H1 (cell line): ENCODE data around the gene AGXT2. TPM values are rescaled to one million over a fixed set of nuclear protein-coding genes. Genes with fewer than 3 reads are reported as not detected.

ENCODE experiments used
- CTCF ChIA-PET: fragments of 300-600 bp; sonication (Branson Sonifier 250); formaldehyde crosslinking; loops from one replicate; lab custom pipeline; 2021; ENCODE audit not compliant: partially characterized antibody; lab: Charles Lee
- POLR2A ChIA-PET: fragments of 300-600 bp; sonication (Branson Sonifier 250); formaldehyde crosslinking; loops from one replicate; lab custom pipeline; 2021; ENCODE audit warnings: inconsistent platforms; ENCODE audit not compliant: partially characterized antibody; lab: Charles Lee
- DNase-seq, 2 experiments: peaks; one replicate each; pipeline versions ENCODE4 v3.0.0 to v3.0.0-alpha.2; 2010 to 2022; ENCODE audit warnings: low spot score in 2 of 2, low read depth in 1 of 2, mixed read lengths in 1 of 2
- FAIRE-seq: peaks from 2 replicates; lab custom pipeline; 2011; peaks lifted over from hg19 to GRCh38; lab: Jason Lieb, UNC
- H2AFZ ChIP-seq: 2 replicates; pipeline ENCODE4 v1.8.1; 2012; ENCODE audit warnings: low read length, inconsistent platforms
- H2AK5ac ChIP-seq: 2 replicates; pipeline ENCODE4 v1.6.1; 2013; ENCODE audit warnings: low read depth, low read length
- H2BK120ac ChIP-seq: replicated peaks from 2 replicates; pipeline ENCODE3; 2013; ENCODE audit warnings: low read depth, low read length, inconsistent platforms
- H2BK12ac ChIP-seq: 2 replicates; pipeline ENCODE4 v1.6.1; 2013; ENCODE audit warnings: low read depth, low read length
- H2BK15ac ChIP-seq: 2 replicates; pipeline ENCODE4 v1.6.1; 2013; ENCODE audit warnings: low read length
- H2BK20ac ChIP-seq: 2 replicates; pipeline ENCODE4 v1.6.1; 2013; ENCODE audit warnings: low read length
- H2BK5ac ChIP-seq: 2 replicates; pipeline ENCODE4 v1.6.1; 2013; ENCODE audit warnings: low read depth, low read length
- H3K14ac ChIP-seq: 2 replicates; pipeline ENCODE4 v1.6.1; 2013; ENCODE audit warnings: inconsistent platforms; ENCODE audit not compliant: insufficient read length
- H3K18ac ChIP-seq: 2 replicates; pipeline ENCODE4 v1.6.1; 2013; ENCODE audit warnings: low read length; ENCODE audit errors: extremely low read depth
- H3K23ac ChIP-seq: 2 replicates; pipeline ENCODE4 v1.6.1; 2013; ENCODE audit warnings: inconsistent platforms; ENCODE audit not compliant: insufficient read length
- H3K23me2 ChIP-seq: 2 replicates; pipeline ENCODE4 v1.6.1; 2013; ENCODE audit warnings: low read depth, low read length
- H3K27ac ChIP-seq: 2 replicates; pipeline ENCODE4 v1.6.1; 2011; ENCODE audit warnings: low read depth, low read length, inconsistent platforms
- H3K27me3 ChIP-seq, 4 experiments: replicated peaks in 1 of 4; 1 replicate in 1 of 4; 2 replicates in 3 of 4; pipeline versions ENCODE4 v1.6.1 to v1.8.1; 2011 to 2013; ENCODE audit warnings: low read length in 3 of 4, mild to moderate bottlenecking in 3 of 4, inconsistent platforms in 2 of 4, mixed read lengths in 2 of 4, moderate library complexity in 1 of 4; ENCODE audit not compliant: control insufficient read depth in 3 of 4, insufficient read depth in 3 of 4; ENCODE audit errors: extremely low read depth in 1 of 4
- H3K36me3 ChIP-seq, 4 experiments: 2 replicates each; pipeline versions ENCODE4 v1.6.1 to v1.8.1; 2011 to 2013; ENCODE audit warnings: mild to moderate bottlenecking in 4 of 4, low read length in 3 of 4, moderate library complexity in 2 of 4, control low read depth in 1 of 4, inconsistent platforms in 1 of 4; ENCODE audit not compliant: insufficient read depth in 4 of 4, control insufficient read depth in 2 of 4
- H3K4ac ChIP-seq: replicated peaks from 2 replicates; pipeline ENCODE3; 2013; ENCODE audit warnings: low read length, low read depth, mixed read lengths, inconsistent platforms; ENCODE audit not compliant: insufficient read length
- H3K4me1 ChIP-seq, 4 experiments: replicated peaks in 1 of 4; 1 replicate in 1 of 4; 2 replicates in 3 of 4; pipeline versions ENCODE4 v1.6.1 to v1.8.1; 2011 to 2013; ENCODE audit warnings: low read length in 3 of 4, inconsistent platforms in 2 of 4, mixed read lengths in 1 of 4; ENCODE audit not compliant: insufficient read depth in 4 of 4, control insufficient read depth in 3 of 4
- H3K4me2 ChIP-seq, 2 experiments: 2 replicates each; pipeline versions ENCODE4 v1.6.1 to v1.8.1; 2011 to 2013; ENCODE audit warnings: low read depth in 2 of 2, low read length in 2 of 2, control low read depth in 1 of 2, inconsistent platforms in 1 of 2, mild to moderate bottlenecking in 1 of 2; ENCODE audit not compliant: insufficient read depth in 1 of 2
- H3K4me3 ChIP-seq, 4 experiments: fragments of 200-600, 300-600 bp in 1 of 4; sonication (generic), shearing (Covaris generic), sonication (Bioruptor Twin) in 1 of 4; 2 replicates each; pipeline versions ENCODE4 v1.5.1 to v1.8.1; 2011 to 2016; ENCODE audit warnings: low read length in 4 of 4, low read depth in 3 of 4, control low read depth in 2 of 4, inconsistent platforms in 2 of 4, mild to moderate bottlenecking in 2 of 4, mixed read lengths in 1 of 4, moderate library complexity in 1 of 4; ENCODE audit not compliant: insufficient read depth in 2 of 4; ENCODE audit errors: extremely low read depth in 1 of 4
- H3K56ac ChIP-seq: replicated peaks from 2 replicates; pipeline ENCODE3; 2013; ENCODE audit warnings: low read depth, mild to moderate bottlenecking, mixed read lengths, low read length, inconsistent platforms; ENCODE audit not compliant: insufficient read length
- H3K79me1 ChIP-seq: 2 replicates; pipeline ENCODE4 v1.6.1; 2013; ENCODE audit warnings: low read depth, low read length, control low read depth
- H3K79me2 ChIP-seq, 2 experiments: 2 replicates each; pipeline versions ENCODE4 v1.6.1 to v1.8.1; 2012 to 2013; ENCODE audit warnings: low read length in 2 of 2, mild to moderate bottlenecking in 2 of 2, inconsistent platforms in 1 of 2; ENCODE audit not compliant: insufficient read depth in 2 of 2, control insufficient read depth in 1 of 2
- H3K9ac ChIP-seq, 4 experiments: replicated peaks in 1 of 4; 1 replicate in 1 of 4; 2 replicates in 3 of 4; pipeline versions ENCODE4 v1.6.1 to v1.8.1; 2011 to 2013; ENCODE audit warnings: low read depth in 3 of 4, low read length in 3 of 4, control low read depth in 2 of 4, mild to moderate bottlenecking in 2 of 4, moderate library complexity in 2 of 4, inconsistent platforms in 1 of 4; ENCODE audit errors: extremely low read depth in 1 of 4
- H3K9me3 ChIP-seq, 2 experiments: 2 replicates each; pipeline versions ENCODE4 v1.6.1 to v1.8.1; 2012 to 2013; ENCODE audit warnings: mild to moderate bottlenecking in 2 of 2, moderate library complexity in 2 of 2, control low read depth in 1 of 2, inconsistent platforms in 1 of 2, low read depth in 1 of 2, low read length in 1 of 2, mixed read lengths in 1 of 2; ENCODE audit not compliant: insufficient read depth in 2 of 2
- H4K20me1 ChIP-seq, 2 experiments: replicated peaks in 1 of 2; 2 replicates each; pipeline versions ENCODE3 to v1.8.1; 2011 to 2013; ENCODE audit warnings: inconsistent platforms in 2 of 2, low read length in 2 of 2, mild to moderate bottlenecking in 1 of 2; ENCODE audit not compliant: insufficient read depth in 2 of 2, control insufficient read depth in 1 of 2
- H4K5ac ChIP-seq: 2 replicates; pipeline ENCODE4 v1.6.1; 2013; ENCODE audit warnings: low read length, low read depth, mixed read lengths, inconsistent platforms; ENCODE audit not compliant: insufficient read length
- H4K8ac ChIP-seq: 2 replicates; pipeline ENCODE4 v1.8.0; 2013; ENCODE audit warnings: mild to moderate bottlenecking, moderate library complexity, low read length, inconsistent platforms; ENCODE audit not compliant: insufficient read depth; ENCODE audit errors: extremely low read depth
- H4K91ac ChIP-seq: replicated peaks from 2 replicates; pipeline ENCODE3; 2013; ENCODE audit warnings: low read length, mixed read lengths, inconsistent platforms; ENCODE audit not compliant: insufficient read length
- SRF ChIP-seq: IDR thresholded peaks from 2 replicates; pipeline ENCODE4 v1.6.1; 2011; ENCODE audit warnings: mild to moderate bottlenecking, low read depth, low read length, moderate library complexity
- WGBS, 2 experiments: shearing (Covaris generic) in 1 of 2; methylation state at CpG; one replicate each; pipeline versions ENCODE4 v1.1.6 to v1.1.7; 2013 to 2015; ENCODE audit warnings: low lambda C conversion rate in 2 of 2, mixed read lengths in 2 of 2, inconsistent platforms in 1 of 2, low coverage in 1 of 2, missing lambda C conversion rate in 1 of 2; ENCODE audit not compliant: insufficient replicate concordance in 2 of 2, insufficient coverage in 1 of 2, insufficient read length in 1 of 2; ENCODE audit errors: extremely low coverage in 1 of 2, missing lambda C conversion rate in 1 of 2; 5-methylcytosine and 5-hydroxymethylcytosine counted together
- polyA plus RNA-seq, 7 experiments: library from polyadenylated mRNA; depleted of rRNA in 3 of 7; stranded (reverse) in 5 of 7; unstranded in 2 of 7; fragments of >200 nt in 5 of 7; fragments of 200-250 nt in 2 of 7; gene quantifications; 1 replicate in 5 of 7; 2 replicates in 1 of 7; 4 replicates in 1 of 7; pipeline versions ENCODE4 v1.2.1 to v1.2.3, GENCODE V29; 2011 to 2013; ENCODE audit warnings: missing spikeins in 2 of 7, mixed read lengths in 2 of 7
- total RNA-seq: library from RNA; stranded (reverse); fragmentation: NEBNext Ultra II Directional; extraction: Animal tissue kit (Norgen Biotek cat#: 25700); gene quantifications from 2 replicates; pipeline ENCODE4 v1.2.1, GENCODE V29; 2021

AGXT2 gene
- total and polyA plus RNA-seq, 2 of the 8 experiments (the other 6 are each of a cell fraction or from before 2014, with no cell fraction given) = not detected

GRCh38 chr5:35042781-35043180, 5.0 kb downstream of the AGXT2 start:
- Histone ChIP-seq H4K5ac (no peak overlapping the region), H3K9me3 (no peaks in the 10 kb centered on the region), H3K4me3 (no peak overlapping the region), H2BK20ac (no peak overlapping the region), H3K27me3 (no peaks in the 10 kb centered on the region), H3K18ac (no peak overlapping the region), H2BK120ac (no peak overlapping the region), H2BK15ac (no peak overlapping the region), H2BK12ac (no peak overlapping the region), H3K27ac (no peak overlapping the region), H3K79me2 (no peaks in the 10 kb centered on the region), H3K23ac (no peak overlapping the region), H4K91ac (no peak overlapping the region), H2BK5ac (no peak overlapping the region), H3K23me2 (no peaks in the 10 kb centered on the region), H3K56ac (no peak overlapping the region), H3K14ac (no peak overlapping the region), H3K4me2 (no peak overlapping the region), H2AK5ac (no peak overlapping the region), H3K9ac (no peak overlapping the region), H4K20me1 (no peaks in the 10 kb centered on the region), H2AFZ (no peak overlapping the region), H3K4me1 (no peaks in the 10 kb centered on the region), H3K79me1 (no peaks in the 10 kb centered on the region), H3K36me3 (no peaks in the 10 kb centered on the region), H4K8ac (no peak overlapping the region), H3K4ac (no peak overlapping the region)
- TF ChIP-seq SRF = no peak
- DNase-seq (no peak), FAIRE-seq (no peak)
- ChIA-PET POLR2A (no interaction called here), CTCF (interaction anchor here (0.9 to 1.4 kb wide), 4 partner anchors 8 to 44 kb away, joined by 3 to 4 read pairs (median 3); no protein-coding TSS in a partner anchor)
- WGBS, 2 experiments = 69% methylated on average over 4 of the region's 4 CpGs; no CpG with 5 or more reads in 1 of the 2 experiments
